GM19463 (cell line): ENCODE data around the gene MCTP1.
"Not testable (repeated sequence)": the region's sequence is repeated elsewhere in the genome, so short reads cannot be mapped to it uniquely, and the experiment has no call there.

Experiments
- ATAC-seq: cut with Tn5 transposase; IDR thresholded peaks from one replicate; pipeline ENCODE4 v1.9.1; 2021; ENCODE audit warnings: mild to moderate bottlenecking, moderate library complexity; ENCODE audit not compliant: unreplicated experiment

MCTP1 gene

GRCh38 chr5:94841598-94842322 is 443.1 kb downstream of the MCTP1 start:
- ATAC-seq: no peak

- no peak for ATAC-seq
Observed at GRCh38 chr5:94833851-94834250, 451.0 kb downstream of the MCTP1 start.

GRCh38 chr5:94832685-94833084 is 452.2 kb downstream of the MCTP1 start:
- ATAC-seq: no peak

GRCh38 chr5:94830520-94830919 is 454.4 kb downstream of the MCTP1 start:
- no peak for ATAC-seq

- ATAC-seq: not testable (repeated sequence)
Observed at GRCh38 chr5:94828222-94828621, 456.7 kb downstream of the MCTP1 start.

- ATAC-seq: no peak
Observed at GRCh38 chr5:94820488-94820887, 464.4 kb downstream of the MCTP1 start.

- ATAC-seq: no peak
Observed at GRCh38 chr5:94818904-94819303, 466.0 kb downstream of the MCTP1 start.

- no peak for ATAC-seq
Observed at GRCh38 chr5:94815313-94816039, 469.4 kb downstream of the MCTP1 start.

- ATAC-seq: no peak
Observed at GRCh38 chr5:94812232-94812631, 472.7 kb downstream of the MCTP1 start.

GRCh38 chr5:94811331-94811730 is 473.6 kb downstream of the MCTP1 start:
- no peak for ATAC-seq

- no peak for ATAC-seq
Observed at GRCh38 chr5:94810877-94811276, 474.0 kb downstream of the MCTP1 start.

- ATAC-seq: no peak
Observed at GRCh38 chr5:94810281-94810680, 474.6 kb downstream of the MCTP1 start.

GRCh38 chr5:94808497-94808896 is 476.4 kb downstream of the MCTP1 start:
- ATAC-seq: no peak

- no peak for ATAC-seq
Observed at GRCh38 chr5:94807985-94808384, 476.9 kb downstream of the MCTP1 start.

GRCh38 chr5:94802450-94802849 is 482.4 kb downstream of the MCTP1 start:
- no peak for ATAC-seq

GRCh38 chr5:94796586-94796985 is 488.3 kb downstream of the MCTP1 start:
- ATAC-seq: no peak

- peak; percentile 35 for ATAC-seq
Observed at GRCh38 chr5:94793816-94794198, 491.1 kb downstream of the MCTP1 start.

- ATAC-seq: peak; percentile 99
Observed at GRCh38 chr5:94793113-94793815, 491.6 kb downstream of the MCTP1 start.

GRCh38 chr5:94791829-94792228 is 493.1 kb downstream of the MCTP1 start:
- no peak for ATAC-seq

- no peak for ATAC-seq
Observed at GRCh38 chr5:94788527-94788926, 496.4 kb downstream of the MCTP1 start.

- ATAC-seq: no peak
Observed at GRCh38 chr5:94784536-94785505, 500.1 kb downstream of the MCTP1 start.
